Endothelial cell of umbilical vein (primary cell): Measurements from ENCODE around the gene AXDND1. TPM values are rescaled to one million over a fixed set of nuclear protein-coding genes. Genes with fewer than 3 reads are reported as not detected.

Source experiments
- BruUV-seq: library from RNA; stranded (reverse); fragments of 400-500 nt; replicated peaks from 2 replicates; lab custom pipeline; 2021; lab: Mats Ljungman, UMichigan
- CTCF ChIA-PET: fragments of 300-600, 350-600 bp; sonication (Branson Sonifier 250); formaldehyde crosslinking; loops from one replicate; lab custom pipeline; 2021; ENCODE audit warnings: antibody characterized with exemption, inconsistent platforms; lab: Charles Lee
- POLR2A ChIA-PET: fragments of 300-600, 350-600 bp; sonication (Branson Sonifier 250); formaldehyde crosslinking; loops from one replicate; lab custom pipeline; 2021; ENCODE audit warnings: antibody characterized with exemption, inconsistent platforms; lab: Charles Lee
- DNase-seq: peaks from one replicate; pipeline ENCODE4 v3.0.0-alpha.2; 2011; ENCODE audit warnings: low read depth, low spot score
- FAIRE-seq: peaks from 2 replicates; lab custom pipeline; 2011; peaks lifted over from hg19 to GRCh38; lab: Jason Lieb, UNC
- H2AFZ ChIP-seq: 2 replicates; pipeline ENCODE4 v1.6.0; 2012; ENCODE audit warnings: low read depth, low read length, control low read depth, inconsistent platforms
- H3K27ac ChIP-seq: 2 replicates; pipeline ENCODE4 v1.5.1; 2011; ENCODE audit warnings: low read depth, mild to moderate bottlenecking, control low read depth, low read length, moderate library complexity; ENCODE audit not compliant: insufficient read depth
- H3K27me3 ChIP-seq, 2 experiments: 2 replicates each; pipeline versions ENCODE4 v1.6.0 to v1.6.1; 2011; ENCODE audit warnings: low read length in 2 of 2, mixed read lengths in 1 of 2; ENCODE audit not compliant: control insufficient read depth in 2 of 2, insufficient read depth in 2 of 2
- H3K36me3 ChIP-seq, 2 experiments: 2 replicates in 1 of 2; 3 replicates in 1 of 2; pipeline ENCODE4 v1.5.1; 2011; ENCODE audit warnings: low read length in 2 of 2, mild to moderate bottlenecking in 1 of 2, moderate library complexity in 1 of 2; ENCODE audit not compliant: control insufficient read depth in 2 of 2, insufficient read depth in 2 of 2; ENCODE audit errors: extremely low read depth in 1 of 2
- H3K4me1 ChIP-seq: 3 replicates; pipeline ENCODE4 v1.5.1; 2011; ENCODE audit warnings: mild to moderate bottlenecking, low read length; ENCODE audit not compliant: control insufficient read depth, insufficient read depth; ENCODE audit errors: extremely low read depth
- H3K4me2 ChIP-seq: 2 replicates; pipeline ENCODE4 v1.6.1; 2011; ENCODE audit warnings: low read length, control low read depth, mixed read lengths; ENCODE audit not compliant: insufficient read depth
- H3K4me3 ChIP-seq, 3 experiments: fragments of 200-600 bp in 1 of 3; sonication (generic), shearing (Covaris generic) in 1 of 3; replicated peaks in 1 of 3; 2 replicates each; pipeline ENCODE4 v1.5.1; 2011 to 2016; ENCODE audit warnings: control low read depth in 3 of 3, low read length in 3 of 3, mild to moderate bottlenecking in 2 of 3, inconsistent platforms in 1 of 3, low read depth in 1 of 3, moderate library complexity in 1 of 3; ENCODE audit not compliant: insufficient read depth in 1 of 3
- H3K79me2 ChIP-seq: 2 replicates; pipeline ENCODE4 v1.6.0; 2012; ENCODE audit warnings: low read length, inconsistent platforms; ENCODE audit not compliant: control insufficient read depth, insufficient read depth
- H3K9ac ChIP-seq: replicated peaks from 2 replicates; pipeline ENCODE3; 2011; ENCODE audit warnings: low read length, control low read depth; ENCODE audit not compliant: insufficient read depth; ENCODE audit errors: extremely low read depth
- H3K9me1 ChIP-seq: replicated peaks from 3 replicates; pipeline ENCODE4 v1.6.0; 2011; ENCODE audit warnings: mild to moderate bottlenecking, low read length; ENCODE audit not compliant: control insufficient read depth, insufficient read depth; ENCODE audit errors: extremely low read depth
- H3K9me3 ChIP-seq: replicated peaks from 2 replicates; pipeline ENCODE4 v1.5.1; 2012; ENCODE audit warnings: low read length, inconsistent platforms; ENCODE audit not compliant: control insufficient read depth, insufficient read depth
- H4K20me1 ChIP-seq: replicated peaks from 2 replicates; pipeline ENCODE3; 2011; ENCODE audit warnings: mild to moderate bottlenecking, low read length; ENCODE audit not compliant: control insufficient read depth, insufficient read depth; ENCODE audit errors: extremely low read depth
- CTCF ChIP-seq, 2 donors: IDR thresholded peaks; 1 replicate in 1 of 2; 2 replicates in 1 of 2; pipeline ENCODE4 v1.5.1; 2011; ENCODE audit warnings: low read length in 2 of 2, mild to moderate bottlenecking in 2 of 2, moderate library complexity in 2 of 2, control low read depth in 1 of 2, inconsistent platforms in 1 of 2, low read depth in 1 of 2; ENCODE audit not compliant: insufficient read depth in 1 of 2; ENCODE audit errors: extremely low read depth in 1 of 2
- EZH2 ChIP-seq: IDR thresholded peaks from 2 replicates; pipeline ENCODE4 v1.6.1; 2012; ENCODE audit warnings: borderline replicate concordance, low read depth, mild to moderate bottlenecking, moderate library complexity, low read length, inconsistent platforms; ENCODE audit not compliant: severe bottlenecking
- FOS ChIP-seq: IDR thresholded peaks from 2 replicates; pipeline ENCODE4 v1.6.1; 2011; ENCODE audit warnings: mild to moderate bottlenecking, low read length, moderate library complexity, borderline replicate concordance; ENCODE audit not compliant: insufficient read depth
- GATA2 ChIP-seq: IDR thresholded peaks from 2 replicates; pipeline ENCODE4 v1.7.0; 2011; ENCODE audit warnings: low read depth, mild to moderate bottlenecking, moderate library complexity, mixed read lengths, low read length; ENCODE audit not compliant: insufficient read length, insufficient read depth
- JUN ChIP-seq: IDR thresholded peaks from 2 replicates; pipeline ENCODE4 v1.6.1; 2011; ENCODE audit warnings: borderline replicate concordance, low read depth; ENCODE audit not compliant: insufficient read length, insufficient read depth
- MAX ChIP-seq: IDR thresholded peaks from 2 replicates; pipeline ENCODE4 v1.6.1; 2011; ENCODE audit not compliant: insufficient read depth, insufficient read length
- MYC ChIP-seq: IDR thresholded peaks from one replicate; pipeline ENCODE4 v1.6.1; 2011; ENCODE audit warnings: mild to moderate bottlenecking, low read depth, low read length
- POLR2A ChIP-seq: IDR thresholded peaks from 2 replicates; pipeline ENCODE4 v1.6.1; 2012; ENCODE audit warnings: low read depth, mild to moderate bottlenecking, control low read depth, low read length
- POLR2AphosphoS5 ChIP-seq: IDR thresholded peaks from 2 replicates; pipeline ENCODE4 v1.6.1; 2012; ENCODE audit warnings: low read depth, mild to moderate bottlenecking, control low read depth, low read length, moderate library complexity; ENCODE audit not compliant: insufficient read depth
- dilution Hi-C: fragments of 300-500 bp; cut with MboI; formaldehyde crosslinking; loops from one replicate; pipeline ENCODE4 v1.15.0; 2019; ENCODE audit warnings: low sequenced_read_pairs; ENCODE audit not compliant: extremely low pct_ligation_motif_present
- intact Hi-C: fragments of 100-400 bp; cut with micrococcal nuclease; formaldehyde crosslinking; loops from one replicate; pipeline ENCODE4 v1.10.0; 2022
- polyA plus RNA-seq, 4 experiments: library from polyadenylated mRNA; depleted of rRNA in 3 of 4; stranded (reverse) in 3 of 4; unstranded in 1 of 4; fragments of >200 nt; gene quantifications; 2 replicates each; pipeline versions ENCODE4 v1.2.1 to v1.2.3, GENCODE V29; 2011 to 2012; ENCODE audit warnings: missing spikeins in 1 of 4
- total RNA-seq: library from RNA; stranded (reverse); gene quantifications from 2 replicates; pipeline ENCODE4 v1.2.3, GENCODE V29; 2021

Gene AXDND1
- total and polyA plus RNA-seq, 2 donors (not counting 3 experiments of a cell fraction or from before 2014, with no cell fraction given), result 0.17 TPM; not detected in 1

- no peaks in the 10 kb centered on the region for H3K9me1 ChIP-seq
- no TSS peak for BruUV-seq
- H4K20me1 ChIP-seq, result no peaks in the 10 kb centered on the region
- H3K36me3 ChIP-seq, result no peaks in the 10 kb centered on the region
- no peak for TF ChIP-seq FOS
- no peak for TF ChIP-seq EZH2
- TF ChIP-seq POLR2AphosphoS5, result no peak
- TF ChIP-seq GATA2, result no peak
- no peak for TF ChIP-seq MAX
- no peak for TF ChIP-seq MYC
- no peak for TF ChIP-seq JUN
- TF ChIP-seq CTCF (IDR thresholded peaks at IDR 0.05; ENCODE audit: extremely low read depth in 1 of 2, insufficient read depth in 1 of 2, low read depth in 1 of 2, low read length in 2 of 2), result no peak
- no peak for TF ChIP-seq POLR2A
- no peak overlapping the region for H3K4me2 ChIP-seq
- no peaks in the 10 kb centered on the region for H3K27me3 ChIP-seq
- no peaks in the 10 kb centered on the region for H3K9me3 ChIP-seq
- peaks cover 2% of the 10 kb centered on the region for H3K4me1 ChIP-seq
- dilution Hi-C loops, result no loop called here
- DNase-seq (no peak), FAIRE-seq (no peak)
- no peak overlapping the region for H2AFZ ChIP-seq
- no peak overlapping the region for H3K27ac ChIP-seq
- H3K4me3 ChIP-seq, result no peak overlapping the region
- ChIA-PET CTCF (no interaction called here), POLR2A (no interaction called here)
- intact Hi-C loops, result no loop called here
- no peak overlapping the region for H3K9ac ChIP-seq
- H3K79me2 ChIP-seq, result no peaks in the 10 kb centered on the region
Measured at GRCh38 chr1:179337288-179337687, 28.5 kb upstream of the AXDND1 start.
